A673 (cell line): ENCODE data around the gene RAP1GAP2.

Experiments used
- CTCF ChIP-seq: fragments of 300-800, 200-600 bp; sonication (generic); conservative IDR thresholded peaks from 2 replicates; pipeline ENCODE4 v1.5.1; 2017; ENCODE audit warnings: low read depth, mild to moderate bottlenecking, antibody characterized with exemption, low read length, moderate library complexity, mixed read lengths
- EZH2 ChIP-seq: fragments of 200-600 bp; sonication (generic); IDR thresholded peaks from 2 replicates; pipeline ENCODE4 v1.6.1; 2017; ENCODE audit warnings: borderline replicate concordance, low read depth, mild to moderate bottlenecking, mixed read lengths, antibody characterized with exemption, low read length; ENCODE audit not compliant: poor library complexity, severe bottlenecking

GRCh38 chr17:3046753-3047152 lies 250.5 kb downstream of the RAP1GAP2 start:
- TF ChIP-seq CTCF (no peak), EZH2 (no peak)
